Ishikawa (cell line): ENCODE data around the gene DSTN.

Experiments
- TAF1 ChIP-seq: IDR thresholded peaks from 2 replicates; pipeline ENCODE4 v1.6.1; 2012; ENCODE audit warnings: low read depth, mild to moderate bottlenecking
- TF ChIP-seq, protein P1 (sequence below): IDR thresholded peaks from 2 replicates; pipeline ENCODE4 v1.6.1; 2012

DNA sequence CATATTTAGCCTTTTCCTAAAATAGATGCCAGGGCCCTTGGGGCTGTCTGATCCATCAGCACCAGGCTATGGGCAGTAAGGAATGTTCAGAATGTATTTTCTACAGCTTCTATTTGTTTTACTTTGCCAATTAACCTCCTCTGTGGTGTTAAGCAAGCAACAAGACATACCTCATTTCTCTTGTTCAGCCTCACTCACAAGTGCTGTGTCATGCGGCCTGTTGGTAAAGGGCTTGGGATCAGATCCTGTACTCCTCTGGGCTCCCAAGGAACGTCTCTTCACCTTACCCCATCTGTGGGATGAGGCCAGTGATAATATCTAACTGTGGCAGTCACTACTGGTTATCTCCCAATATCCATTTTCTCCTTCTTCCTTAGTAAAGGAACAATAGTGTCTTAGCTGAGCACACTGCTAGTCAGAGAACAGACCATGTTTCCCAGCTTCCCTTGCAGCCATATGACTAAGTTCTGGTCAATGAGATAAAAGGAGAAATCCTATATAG, 7.0 kb upstream of the DSTN start:
- no peak for TF ChIP-seq TAF1
- TF ChIP-seq, protein P1, sequence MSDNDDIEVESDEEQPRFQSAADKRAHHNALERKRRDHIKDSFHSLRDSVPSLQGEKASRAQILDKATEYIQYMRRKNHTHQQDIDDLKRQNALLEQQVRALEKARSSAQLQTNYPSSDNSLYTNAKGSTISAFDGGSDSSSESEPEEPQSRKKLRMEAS: no peak
